ENCODE results near the gene IRF4.

IRF4 gene

GRCh38 chr6:378090-378957, 13.2 kb upstream of the IRF4 start:
- in situ Hi-C loops (cut with HindIII; ENCODE audit: low sequenced_read_pairs), result no loop called here
- DNase-seq (ENCODE audit: low read depth), result no peak
- TF ChIP-seq, protein P1, sequence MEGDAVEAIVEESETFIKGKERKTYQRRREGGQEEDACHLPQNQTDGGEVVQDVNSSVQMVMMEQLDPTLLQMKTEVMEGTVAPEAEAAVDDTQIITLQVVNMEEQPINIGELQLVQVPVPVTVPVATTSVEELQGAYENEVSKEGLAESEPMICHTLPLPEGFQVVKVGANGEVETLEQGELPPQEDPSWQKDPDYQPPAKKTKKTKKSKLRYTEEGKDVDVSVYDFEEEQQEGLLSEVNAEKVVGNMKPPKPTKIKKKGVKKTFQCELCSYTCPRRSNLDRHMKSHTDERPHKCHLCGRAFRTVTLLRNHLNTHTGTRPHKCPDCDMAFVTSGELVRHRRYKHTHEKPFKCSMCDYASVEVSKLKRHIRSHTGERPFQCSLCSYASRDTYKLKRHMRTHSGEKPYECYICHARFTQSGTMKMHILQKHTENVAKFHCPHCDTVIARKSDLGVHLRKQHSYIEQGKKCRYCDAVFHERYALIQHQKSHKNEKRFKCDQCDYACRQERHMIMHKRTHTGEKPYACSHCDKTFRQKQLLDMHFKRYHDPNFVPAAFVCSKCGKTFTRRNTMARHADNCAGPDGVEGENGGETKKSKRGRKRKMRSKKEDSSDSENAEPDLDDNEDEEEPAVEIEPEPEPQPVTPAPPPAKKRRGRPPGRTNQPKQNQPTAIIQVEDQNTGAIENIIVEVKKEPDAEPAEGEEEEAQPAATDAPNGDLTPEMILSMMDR (IDR thresholded peaks at IDR 0.05; ENCODE audit: low read depth, low read length, missing control alignments), result no peak
- H3K4me3 ChIP-seq (ENCODE audit: low read depth, low read length), result no peak overlapping the region

DNA sequence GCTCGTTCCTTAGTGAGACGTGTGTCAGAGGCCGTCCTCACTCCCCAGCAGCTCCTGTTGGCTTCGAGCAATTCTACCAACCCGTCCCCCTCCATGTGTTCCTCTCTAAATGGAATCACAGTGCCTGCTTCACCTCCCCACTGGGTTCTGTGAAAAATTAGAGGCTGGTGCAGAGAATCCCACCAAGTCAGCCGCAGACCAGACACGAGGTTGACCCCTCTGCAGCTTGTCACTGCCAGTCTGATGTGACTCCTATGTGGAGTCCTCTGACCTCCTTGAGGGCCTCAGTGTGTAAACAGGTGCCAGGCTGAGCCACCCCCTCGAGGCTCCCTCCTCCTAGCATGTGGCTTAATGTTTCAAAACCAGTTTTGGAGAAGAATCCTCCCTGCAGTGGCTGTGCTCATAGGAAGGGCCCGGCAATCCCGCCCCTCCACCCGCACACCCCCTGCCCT, 12.6 kb upstream of the IRF4 start:
- DNase-seq (ENCODE audit: low read depth), result no peak
- no peak overlapping the region for H3K4me3 ChIP-seq (ENCODE audit: low read depth, low read length)
- TF ChIP-seq, protein P1 (IDR thresholded peaks at IDR 0.05; ENCODE audit: low read depth, low read length, missing control alignments), result no peak
- in situ Hi-C loops (cut with HindIII; ENCODE audit: low sequenced_read_pairs), result no loop called here

GRCh38 chr6:379410-380181, 12.0 kb upstream of the IRF4 start:
- TF ChIP-seq, protein P1 (IDR thresholded peaks at IDR 0.05; ENCODE audit: low read depth, low read length, missing control alignments), result no peak

DNA sequence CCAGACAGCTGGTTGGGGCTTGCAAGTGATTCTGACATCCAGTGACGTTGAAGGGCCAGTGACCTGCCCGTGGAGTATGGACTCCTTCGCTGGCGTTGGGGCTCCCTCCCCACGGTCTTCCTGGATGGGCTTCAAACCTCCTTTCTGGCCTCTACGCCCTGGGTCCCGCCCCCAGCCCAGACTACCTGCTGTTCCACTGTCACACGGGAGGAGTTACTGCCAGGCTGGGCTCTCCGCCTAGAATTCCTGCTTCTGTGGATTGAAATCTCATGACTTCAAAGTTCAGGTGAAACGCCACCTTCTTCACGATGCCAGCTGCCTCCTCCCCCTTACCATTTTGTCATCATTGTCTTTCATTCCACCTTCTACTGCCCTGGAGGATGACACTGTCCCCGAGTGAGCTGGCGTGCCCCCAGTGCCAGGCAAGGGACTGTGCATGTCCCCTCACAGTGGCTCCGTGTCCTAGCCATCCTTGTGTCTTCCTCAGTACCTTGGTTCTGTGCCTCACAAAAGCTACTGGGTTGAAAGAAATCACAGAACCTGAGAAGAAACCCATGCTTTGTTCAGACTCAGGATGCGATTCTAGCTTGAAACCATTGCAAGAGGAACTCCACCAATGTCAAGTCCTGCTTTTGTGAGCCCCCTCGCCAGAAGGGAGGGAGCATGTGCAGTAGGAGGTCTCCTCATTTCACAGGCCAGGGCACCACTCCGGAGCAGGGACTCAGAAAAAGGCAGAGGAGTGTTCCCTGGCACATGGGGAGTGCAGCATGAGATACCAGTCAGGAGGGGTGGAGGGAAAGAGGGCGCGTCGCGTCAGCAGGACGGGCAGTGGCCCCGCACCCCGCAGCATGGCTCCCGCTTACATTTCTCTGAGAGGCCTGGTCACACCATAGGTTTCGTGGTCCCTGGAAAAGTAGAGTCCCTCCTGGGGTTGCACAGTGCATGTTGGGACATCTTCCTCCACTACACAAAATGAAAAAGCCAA, 11.0 kb upstream of the IRF4 start:
- no peak for DNase-seq (ENCODE audit: low read depth)
- in situ Hi-C loops (cut with HindIII; ENCODE audit: low sequenced_read_pairs), result no loop called here
- TF ChIP-seq, protein P1 (IDR thresholded peaks at IDR 0.05; ENCODE audit: low read depth, low read length, missing control alignments), result no peak
- H3K4me3 ChIP-seq (ENCODE audit: low read depth, low read length), result no peak overlapping the region

More at GRCh38 chr6:379410-380181, 12.0 kb upstream of the IRF4 start:
- H3K4me3 ChIP-seq (ENCODE audit: low read depth, low read length), result no peak overlapping the region
- no peak for DNase-seq (ENCODE audit: low read depth)
- in situ Hi-C loops (cut with HindIII; ENCODE audit: low sequenced_read_pairs), result no loop called here

GRCh38 chr6:381742-382461, 9.7 kb upstream of the IRF4 start:
- in situ Hi-C loops (cut with HindIII; ENCODE audit: low sequenced_read_pairs), result no loop called here
- TF ChIP-seq, protein P1 (IDR thresholded peaks at IDR 0.05; ENCODE audit: low read depth, low read length, missing control alignments), result no peak
- DNase-seq (ENCODE audit: low read depth), result no peak
- no peak overlapping the region for H3K4me3 ChIP-seq (ENCODE audit: low read depth, low read length)

All from astrocyte of the cerebellum (primary cell).